ENCODE measurements around the gene NOL9. TPM values are rescaled to one million over a fixed set of nuclear protein-coding genes. Genes with fewer than 3 reads are reported as not detected.

NOL9 gene
- total RNA-seq, 1 donor: 44.9 TPM

- no peak for DNase-seq (ENCODE audit: low read depth)
- TF ChIP-seq CTCF (IDR thresholded peaks at IDR 0.05; ENCODE audit: insufficient read depth, low read length): no peak
- no peak overlapping the region for H3K4me3 ChIP-seq (ENCODE audit: low read depth, low read length)
Observed at GRCh38 chr1:6585081-6585722, 30.9 kb upstream of the NOL9 start.

- H3K4me3 ChIP-seq (ENCODE audit: low read depth, low read length): no peak overlapping the region
- no peak for DNase-seq (ENCODE audit: low read depth)
- peak; percentile 36 for TF ChIP-seq CTCF (IDR thresholded peaks at IDR 0.05; ENCODE audit: insufficient read depth, low read length)
Observed at GRCh38 chr1:6584126-6585080, 30.1 kb upstream of the NOL9 start.

GRCh38 chr1:6582370-6582769, 28.1 kb upstream of the NOL9 start:
- TF ChIP-seq CTCF (IDR thresholded peaks at IDR 0.05; ENCODE audit: insufficient read depth, low read length): no peak
- no peak overlapping the region for H3K4me3 ChIP-seq (ENCODE audit: low read depth, low read length)
- DNase-seq (ENCODE audit: low read depth): no peak

GRCh38 chr1:6581561-6582305, 27.4 kb upstream of the NOL9 start:
- no peak for TF ChIP-seq CTCF (IDR thresholded peaks at IDR 0.05; ENCODE audit: insufficient read depth, low read length)
- DNase-seq (ENCODE audit: low read depth): no peak
- H3K4me3 ChIP-seq (ENCODE audit: low read depth, low read length): peak overlapping the region; percentile 9

GRCh38 chr1:6580593-6581409, 26.5 kb upstream of the NOL9 start:
- TF ChIP-seq CTCF (IDR thresholded peaks at IDR 0.05; ENCODE audit: insufficient read depth, low read length): peak; percentile 14
- peak overlapping the region; percentile 88 for H3K4me3 ChIP-seq (ENCODE audit: low read depth, low read length)
- no peak for DNase-seq (ENCODE audit: low read depth)

GRCh38 chr1:6580119-6580592, 25.8 kb upstream of the NOL9 start:
- TF ChIP-seq CTCF (IDR thresholded peaks at IDR 0.05; ENCODE audit: insufficient read depth, low read length): no peak
- H3K4me3 ChIP-seq (ENCODE audit: low read depth, low read length): peak overlapping the region; percentile 88
- DNase-seq (ENCODE audit: low read depth): no peak

All from fibroblast of the aortic adventitia (primary cell).